Caco-2 (cell line): ENCODE measurements around the gene SPG11. TPM values are rescaled to one million over a fixed set of nuclear protein-coding genes. Genes with fewer than 3 reads are reported as not detected.
"Not testable (repeated sequence)": the region's sequence is repeated elsewhere in the genome, so short reads cannot be mapped to it uniquely, and the experiment has no call there.

ENCODE experiments used
- BruUV-seq: library from RNA; stranded (reverse); fragments of 400-500 nt; replicated peaks from 2 replicates; lab custom pipeline; 2021; lab: Mats Ljungman, UMichigan
- CTCF ChIA-PET: fragments of 300-600 bp; sonication (Branson Sonifier 250); formaldehyde crosslinking; loops from one replicate; lab custom pipeline; 2022; ENCODE audit warnings: antibody characterized with exemption; lab: Charles Lee
- POLR2A ChIA-PET: fragments of 300-600 bp; sonication (Branson Sonifier 250); formaldehyde crosslinking; loops from one replicate; lab custom pipeline; 2022; ENCODE audit warnings: antibody characterized with exemption; lab: Charles Lee
- DNase-seq, 2 experiments: peaks; one replicate each; pipeline versions ENCODE4 v3.0.0 to v3.0.0-alpha.2; 2020 to 2022
- H3K27me3 ChIP-seq: replicated peaks from 2 replicates; pipeline ENCODE4 v1.6.0; 2011; ENCODE audit warnings: low read length; ENCODE audit not compliant: control insufficient read depth, insufficient read depth
- H3K36me3 ChIP-seq: 2 replicates; pipeline ENCODE4 v1.5.1; 2011; ENCODE audit warnings: low read length; ENCODE audit not compliant: control insufficient read depth, insufficient read depth
- H3K4me1 ChIP-seq: fragments of 250-450 bp; sonication (Bioruptor Pico); 2 replicates; pipeline ENCODE4 v1.5.1; 2020; ENCODE audit warnings: mild to moderate bottlenecking
- H3K4me3 ChIP-seq: 2 replicates; pipeline ENCODE4 v1.5.1; 2011; ENCODE audit warnings: low read depth, mild to moderate bottlenecking, control low read depth, low read length
- H3K9me3 ChIP-seq: fragments of 250-450 bp; sonication (Bioruptor Pico); 2 replicates; pipeline ENCODE4 v1.5.1; 2020; ENCODE audit warnings: mild to moderate bottlenecking, moderate library complexity
- H3K27ac Mint-ChIP-seq: one replicate; pipeline ENCODE4 v1.8.0; 2022; ENCODE audit warnings: mixed read lengths; ENCODE audit not compliant: unreplicated experiment
- H3K27me3 Mint-ChIP-seq: one replicate; pipeline ENCODE4 v1.8.0; 2022; ENCODE audit warnings: mixed read lengths; ENCODE audit not compliant: insufficient read depth, unreplicated experiment
- H3K36me3 Mint-ChIP-seq: one replicate; pipeline ENCODE4 v1.8.0; 2022; ENCODE audit warnings: mild to moderate bottlenecking, mixed read lengths; ENCODE audit not compliant: insufficient read depth, unreplicated experiment
- H3K4me1 Mint-ChIP-seq: one replicate; pipeline ENCODE4 v1.8.0; 2022; ENCODE audit warnings: low read depth, mixed read lengths; ENCODE audit not compliant: unreplicated experiment
- H3K4me3 Mint-ChIP-seq: one replicate; pipeline ENCODE4 v1.8.0; 2022; ENCODE audit warnings: mild to moderate bottlenecking, moderate library complexity, mixed read lengths; ENCODE audit not compliant: unreplicated experiment
- H3K9me3 Mint-ChIP-seq: one replicate; pipeline ENCODE4 v1.8.0; 2022; ENCODE audit warnings: mixed read lengths; ENCODE audit not compliant: unreplicated experiment
- intact Hi-C: fragments of 100-400 bp; cut with micrococcal nuclease; formaldehyde crosslinking; loops from one replicate; pipeline ENCODE4 v1.10.0; 2022; ENCODE audit not compliant: unreplicated experiment
- total RNA-seq: library from RNA; stranded (reverse); gene quantifications from 2 replicates; pipeline ENCODE4 v1.2.3, GENCODE V29; 2022
- TF ChIP-seq, protein P1 (sequence below), 2 experiments: fragments of 200-600 bp in 1 of 2; IDR thresholded peaks; 1 replicate in 1 of 2; 2 replicates in 1 of 2; pipeline versions ENCODE4 v1.5.1 to v1.8.0; 2011 to 2022; ENCODE audit warnings: antibody characterized with exemption in 1 of 2, control low read depth in 1 of 2, inconsistent platforms in 1 of 2, low read depth in 1 of 2, low read length in 1 of 2, mild to moderate bottlenecking in 1 of 2, moderate library complexity in 1 of 2; ENCODE audit not compliant: insufficient read depth in 1 of 2, severe bottlenecking in 1 of 2, unreplicated experiment in 1 of 2

Gene SPG11
- total RNA-seq, 1 experiment from 2014 or later, result 43.3 TPM

DNA sequence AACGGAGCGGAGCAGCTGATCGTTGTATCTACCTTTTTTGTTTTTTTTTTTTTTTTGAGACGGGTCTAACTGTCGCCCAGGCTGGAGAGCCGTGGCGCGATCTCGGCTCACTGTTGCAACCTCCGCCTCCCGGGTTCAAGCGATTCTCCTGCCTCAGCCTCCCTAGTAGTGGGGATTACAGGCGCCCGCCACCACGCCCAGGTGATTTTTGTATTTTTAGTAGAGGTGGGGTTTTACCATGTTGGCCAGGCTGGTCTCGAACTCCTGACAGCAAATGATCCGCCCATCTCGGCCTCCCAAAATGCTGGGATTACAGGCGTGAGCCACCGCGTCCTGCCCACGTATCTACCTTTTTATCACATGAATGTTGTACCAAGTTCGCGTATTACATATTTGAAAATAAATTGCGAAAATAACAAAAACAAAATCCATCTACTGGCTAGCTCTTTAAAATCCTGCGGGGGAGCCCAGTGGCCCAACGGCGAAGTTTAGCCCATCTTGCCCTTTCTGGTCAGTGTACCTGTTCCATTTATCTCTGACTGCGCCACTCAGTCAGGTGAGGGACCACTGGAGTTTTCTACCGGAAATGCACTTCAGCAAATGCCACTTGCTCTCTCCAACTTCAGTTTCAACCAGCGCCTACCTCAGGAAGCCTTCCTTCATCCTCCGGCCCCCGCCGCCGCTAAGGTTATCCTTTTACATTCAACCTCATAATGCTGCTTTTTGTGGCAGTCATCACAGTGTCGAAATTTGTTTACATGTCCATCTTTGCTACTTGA, 127.8 kb downstream of the SPG11 start:
- H3K36me3 Mint-ChIP-seq, result peaks cover 78% of the 10 kb centered on the region
- Histone ChIP-seq H3K4me3 (peak overlapping the region; percentile 82), H3K27me3 (no peaks in the 10 kb centered on the region), H3K4me1 (peaks cover 4% of the 10 kb centered on the region; the same call in 1 of the 2 replicates), H3K9me3 (no peaks in the 10 kb centered on the region), H3K36me3 (no peaks in the 10 kb centered on the region)
- peak overlapping the region; percentile 94 for H3K4me3 Mint-ChIP-seq
- TF ChIP-seq, protein P1, sequence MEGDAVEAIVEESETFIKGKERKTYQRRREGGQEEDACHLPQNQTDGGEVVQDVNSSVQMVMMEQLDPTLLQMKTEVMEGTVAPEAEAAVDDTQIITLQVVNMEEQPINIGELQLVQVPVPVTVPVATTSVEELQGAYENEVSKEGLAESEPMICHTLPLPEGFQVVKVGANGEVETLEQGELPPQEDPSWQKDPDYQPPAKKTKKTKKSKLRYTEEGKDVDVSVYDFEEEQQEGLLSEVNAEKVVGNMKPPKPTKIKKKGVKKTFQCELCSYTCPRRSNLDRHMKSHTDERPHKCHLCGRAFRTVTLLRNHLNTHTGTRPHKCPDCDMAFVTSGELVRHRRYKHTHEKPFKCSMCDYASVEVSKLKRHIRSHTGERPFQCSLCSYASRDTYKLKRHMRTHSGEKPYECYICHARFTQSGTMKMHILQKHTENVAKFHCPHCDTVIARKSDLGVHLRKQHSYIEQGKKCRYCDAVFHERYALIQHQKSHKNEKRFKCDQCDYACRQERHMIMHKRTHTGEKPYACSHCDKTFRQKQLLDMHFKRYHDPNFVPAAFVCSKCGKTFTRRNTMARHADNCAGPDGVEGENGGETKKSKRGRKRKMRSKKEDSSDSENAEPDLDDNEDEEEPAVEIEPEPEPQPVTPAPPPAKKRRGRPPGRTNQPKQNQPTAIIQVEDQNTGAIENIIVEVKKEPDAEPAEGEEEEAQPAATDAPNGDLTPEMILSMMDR (IDR thresholded peaks at IDR 0.05; ENCODE audit: insufficient read depth in 1 of 2, low read depth in 1 of 2, low read length in 1 of 2, severe bottlenecking in 1 of 2, unreplicated experiment in 1 of 2), result no peak
- intact Hi-C loops, result loop anchor here (10.0 kb wide), 1 partner anchor 251 kb away; the partner anchor contains the start of gene GOLM2
- H3K27me3 Mint-ChIP-seq, result no peaks in the 10 kb centered on the region
- H3K9me3 Mint-ChIP-seq, result no peaks in the 10 kb centered on the region
- ChIA-PET CTCF (no interaction called here), POLR2A (no interaction called here)
- peak; percentile 35 to 42 for DNase-seq
- TSS peak; percentile 61 for BruUV-seq
- peak overlapping the region; percentile 90 for H3K27ac Mint-ChIP-seq
- peaks cover 12% of the 10 kb centered on the region for H3K4me1 Mint-ChIP-seq

DNA sequence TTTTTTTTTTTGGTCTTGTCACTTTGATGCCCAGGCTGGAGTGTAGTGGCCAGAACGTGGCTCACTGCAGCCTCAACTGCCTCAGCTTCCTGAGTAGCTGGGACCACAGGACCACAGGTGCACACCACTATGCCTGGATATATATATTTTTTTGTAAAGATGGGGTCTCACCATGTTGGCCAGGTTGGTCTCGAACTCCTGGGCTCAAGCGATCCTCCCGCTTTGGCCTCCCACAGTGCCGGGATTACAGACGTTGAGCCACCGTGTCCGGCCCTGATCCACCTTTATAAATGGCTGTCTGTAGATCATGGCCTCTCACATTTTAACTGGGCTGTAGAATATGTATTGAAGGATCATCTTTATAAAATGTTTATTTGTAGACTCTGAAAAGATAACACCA, 128.4 kb downstream of the SPG11 start:
- H3K27ac Mint-ChIP-seq, result peak overlapping the region; percentile 90
- intact Hi-C loops, result loop anchor here (10.0 kb wide), 1 partner anchor 250 kb away; the partner anchor contains the start of gene GOLM2
- Histone ChIP-seq H3K4me3 (peak overlapping the region; percentile 82), H3K9me3 (no peaks in the 10 kb centered on the region), H3K27me3 (no peaks in the 10 kb centered on the region), H3K36me3 (no peaks in the 10 kb centered on the region), H3K4me1 (peaks cover 4% of the 10 kb centered on the region; the same call in 1 of the 2 replicates)
- H3K27me3 Mint-ChIP-seq, result no peaks in the 10 kb centered on the region
- H3K4me3 Mint-ChIP-seq, result peak overlapping the region; percentile 94
- no peak for DNase-seq
- TF ChIP-seq, protein P1 (IDR thresholded peaks at IDR 0.05; ENCODE audit: insufficient read depth in 1 of 2, low read depth in 1 of 2, low read length in 1 of 2, severe bottlenecking in 1 of 2, unreplicated experiment in 1 of 2), result no peak
- peaks cover 12% of the 10 kb centered on the region for H3K4me1 Mint-ChIP-seq
- CTCF ChIA-PET, result no interaction called here
- no peaks in the 10 kb centered on the region for H3K9me3 Mint-ChIP-seq
- peaks cover 77% of the 10 kb centered on the region for H3K36me3 Mint-ChIP-seq
- no TSS peak for BruUV-seq
- POLR2A ChIA-PET, result no interaction called here

DNA sequence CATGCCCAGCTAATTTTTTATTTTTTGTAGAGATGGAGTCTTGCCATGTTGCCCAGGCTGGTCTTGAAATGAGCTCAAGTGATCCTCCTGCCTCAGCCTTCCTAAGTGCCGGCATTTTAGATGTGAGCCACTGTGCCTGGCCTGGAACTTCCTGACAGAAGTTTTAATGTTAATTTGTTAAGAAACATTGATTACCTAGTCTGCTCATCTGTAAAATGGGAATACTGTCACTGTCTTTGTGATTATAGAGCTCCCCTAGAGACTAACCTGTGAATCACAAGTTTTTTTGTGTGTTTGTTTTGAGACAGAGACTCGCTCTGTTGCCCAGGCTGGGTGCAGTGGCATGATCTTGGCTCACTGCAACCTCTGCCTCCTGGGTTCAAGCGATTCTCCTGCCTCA, 130.8 kb downstream of the SPG11 start:
- DNase-seq, result no peak
- POLR2A ChIA-PET, result no interaction called here
- peaks cover 12% of the 10 kb centered on the region for H3K4me1 Mint-ChIP-seq

DNA sequence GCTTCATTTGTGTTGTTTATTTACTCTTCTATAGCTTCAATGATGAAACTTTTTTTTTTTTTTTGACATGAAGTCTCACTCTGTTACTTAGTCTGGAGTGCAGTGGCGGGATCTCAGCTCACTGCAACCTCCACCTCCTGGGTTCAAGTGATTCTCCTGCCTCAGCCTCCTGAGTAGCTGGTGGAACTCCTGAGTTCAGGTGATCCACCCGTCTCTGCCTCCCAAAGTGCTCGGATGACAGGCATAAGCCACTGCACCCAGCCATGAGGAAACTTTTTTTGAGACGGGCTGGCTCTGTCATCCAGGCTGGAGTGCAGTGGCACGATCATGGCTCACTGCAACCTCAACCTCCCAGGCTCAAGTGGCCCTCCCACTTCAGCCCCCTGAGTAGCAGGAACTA, 131.2 kb downstream of the SPG11 start:
- Mint-ChIP-seq H3K4me1 (peaks cover 12% of the 10 kb centered on the region), H3K36me3 (peaks cover 54% of the 10 kb centered on the region)
- H3K27me3 ChIP-seq, H3K27ac Mint-ChIP-seq, H3K4me3 ChIP-seq, POLR2A ChIA-PET, CTCF ChIA-PET, H3K9me3 Mint-ChIP-seq, H3K4me3 Mint-ChIP-seq, H3K27me3 Mint-ChIP-seq, BruUV-seq, H3K4me1 ChIP-seq, H3K36me3 ChIP-seq, DNase-seq, H3K9me3 ChIP-seq: not testable (repeated sequence)
- intact Hi-C loops, result loop anchor here (10.0 kb wide), 1 partner anchor 247 kb away; the partner anchor contains the start of gene GOLM2

More for the DNA sequence above, 130.8 kb downstream of the SPG11 start:
- 0 out of 2 replicates have a peak, but pooled peaks cover 2% of the 10 kb centered on the region for H3K4me1 ChIP-seq
- TF ChIP-seq, protein P1 (IDR thresholded peaks at IDR 0.05; ENCODE audit: insufficient read depth in 1 of 2, low read depth in 1 of 2, low read length in 1 of 2, severe bottlenecking in 1 of 2, unreplicated experiment in 1 of 2), result peak in 1 of 2 experiments; percentile 10
- intact Hi-C loops, result loop anchor here (10.0 kb wide), 1 partner anchor 248 kb away; the partner anchor contains the start of gene GOLM2
- H3K9me3 Mint-ChIP-seq, result no peaks in the 10 kb centered on the region
- H3K9me3 ChIP-seq, result no peaks in the 10 kb centered on the region
- H3K4me3 ChIP-seq, result no peak overlapping the region
- no TSS peak for BruUV-seq
- H3K36me3 Mint-ChIP-seq, result peaks cover 58% of the 10 kb centered on the region
- H3K36me3 ChIP-seq, result no peaks in the 10 kb centered on the region
- CTCF ChIA-PET, result no interaction called here
- H3K27me3 Mint-ChIP-seq, result no peaks in the 10 kb centered on the region
- no peaks in the 10 kb centered on the region for H3K27me3 ChIP-seq
- no peak overlapping the region for H3K4me3 Mint-ChIP-seq
- H3K27ac Mint-ChIP-seq, result no peak overlapping the region
